A172 (cell line): ENCODE results near the gene STX5. TPM values are rescaled to one million over a fixed set of nuclear protein-coding genes. Genes with fewer than 3 reads are reported as not detected.
A peak's percentile ranks its signal among the peaks of the same experiment; 100 is the strongest.
"Not testable (repeated sequence)": the region's sequence is repeated elsewhere in the genome, so short reads cannot be mapped to it uniquely, and the experiment has no call there.

Experiments used
- DNase-seq: peaks from one replicate; pipeline ENCODE4 v3.0.0-alpha.2; 2015; ENCODE audit warnings: low spot score
- total RNA-seq: library from RNA; depleted of rRNA; stranded (reverse); fragments of >200 nt; shearing (Covaris generic); gene quantifications from 2 replicates; pipeline ENCODE4 v1.2.3, GENCODE V29; 2014

The STX5 gene
- total RNA-seq, 1 experiment from 2014 or later = 33.8 TPM

DNA sequence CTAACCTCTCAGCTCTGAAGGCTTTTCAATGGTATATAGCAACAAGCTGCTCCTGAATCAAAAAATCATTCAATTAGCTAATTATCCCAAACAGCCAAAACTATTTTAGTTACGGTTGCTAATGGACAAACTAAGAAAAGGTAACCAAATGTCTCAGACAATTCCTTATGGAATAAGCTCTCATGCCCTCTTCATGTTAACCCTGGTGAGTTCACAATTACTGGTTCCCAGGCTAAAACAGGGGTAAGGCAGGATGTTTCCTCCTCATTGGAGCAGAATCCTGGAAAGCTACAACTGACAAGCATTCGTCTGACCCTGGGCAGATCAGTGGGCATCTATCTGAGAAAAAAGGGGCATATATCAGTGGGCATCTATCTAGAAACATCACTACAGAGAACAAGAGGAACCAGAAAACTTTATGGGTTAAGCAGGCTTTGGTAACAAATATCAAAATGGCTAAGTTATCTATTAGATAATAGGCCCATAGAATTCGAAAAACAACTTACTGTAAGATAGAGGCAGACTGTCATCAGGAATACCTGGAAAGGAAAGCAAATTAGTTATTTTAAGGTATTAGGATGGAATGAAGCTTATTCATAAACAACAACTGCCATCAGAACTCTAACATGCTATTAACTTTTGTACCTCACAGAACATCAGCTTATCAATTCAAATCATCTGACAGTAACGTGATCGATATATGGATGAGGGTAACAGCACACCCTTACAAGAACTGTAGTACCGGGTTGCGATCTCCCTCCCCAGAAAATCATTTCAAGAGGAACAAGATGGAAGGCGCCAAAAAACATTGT is 22.4 kb upstream of the STX5 start:
- DNase-seq = no peak

DNA sequence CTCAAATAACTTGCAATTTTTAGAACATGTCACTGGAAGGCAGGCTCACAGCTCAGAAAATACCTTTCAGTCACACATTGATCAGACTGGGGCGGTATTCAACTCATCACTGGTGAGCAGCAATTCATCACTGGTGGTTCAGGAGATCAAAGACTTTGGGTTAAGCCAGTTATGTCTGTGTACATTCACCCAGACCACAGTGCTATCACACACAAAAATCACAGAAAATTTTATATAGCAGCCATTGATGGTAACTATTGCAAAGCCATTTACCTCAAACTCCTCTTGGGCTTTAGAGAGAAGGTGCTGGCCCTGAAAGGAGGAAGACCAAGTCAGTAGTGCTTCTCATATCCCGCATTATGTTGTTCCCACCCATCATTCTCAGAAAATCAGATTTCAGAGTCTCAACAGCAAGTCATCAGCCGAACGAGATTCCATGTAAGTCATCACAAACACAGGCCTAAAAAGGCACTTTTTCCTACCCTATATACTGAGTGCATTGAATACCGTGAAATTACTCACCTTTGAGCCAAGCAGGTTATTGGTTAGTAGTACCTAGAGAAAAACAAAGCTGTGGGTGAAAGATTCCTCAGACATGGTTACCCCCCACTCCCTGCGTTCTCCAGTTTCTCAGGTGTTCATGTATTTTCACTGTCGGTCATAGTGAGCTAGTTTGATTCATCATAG is 21.6 kb upstream of the STX5 start:
- no peak for DNase-seq

DNA sequence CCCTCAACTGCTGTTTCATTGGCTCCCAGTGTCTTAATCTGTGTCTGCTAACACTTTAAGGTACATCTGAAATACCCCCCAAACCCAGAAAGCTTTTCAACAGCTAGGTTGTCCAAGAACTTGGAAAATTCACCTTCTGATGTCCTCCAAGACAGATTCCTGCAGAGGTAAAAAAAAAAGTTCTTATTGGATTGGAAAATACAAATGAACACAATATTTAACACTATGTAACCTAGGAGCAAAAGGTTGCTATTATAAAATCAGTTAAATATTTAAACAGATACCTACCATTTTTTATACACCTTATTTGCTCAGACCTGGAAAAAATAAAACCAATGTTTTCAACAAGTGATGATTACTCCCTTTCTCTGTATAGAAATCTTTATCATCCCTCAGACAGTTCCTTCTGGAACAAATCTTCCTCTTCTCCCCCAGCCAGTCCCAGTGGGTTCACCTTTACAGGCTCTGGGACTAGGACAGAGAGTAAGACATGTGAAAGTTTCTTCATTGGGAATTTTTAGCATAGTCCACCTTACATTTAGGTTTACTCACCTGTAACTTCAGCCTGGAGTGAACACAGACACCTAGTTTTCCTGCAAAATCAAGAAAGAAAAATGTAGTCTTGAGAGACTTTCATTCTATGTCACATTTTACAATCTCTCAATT is 20.8 kb upstream of the STX5 start:
- DNase-seq = no peak

DNA sequence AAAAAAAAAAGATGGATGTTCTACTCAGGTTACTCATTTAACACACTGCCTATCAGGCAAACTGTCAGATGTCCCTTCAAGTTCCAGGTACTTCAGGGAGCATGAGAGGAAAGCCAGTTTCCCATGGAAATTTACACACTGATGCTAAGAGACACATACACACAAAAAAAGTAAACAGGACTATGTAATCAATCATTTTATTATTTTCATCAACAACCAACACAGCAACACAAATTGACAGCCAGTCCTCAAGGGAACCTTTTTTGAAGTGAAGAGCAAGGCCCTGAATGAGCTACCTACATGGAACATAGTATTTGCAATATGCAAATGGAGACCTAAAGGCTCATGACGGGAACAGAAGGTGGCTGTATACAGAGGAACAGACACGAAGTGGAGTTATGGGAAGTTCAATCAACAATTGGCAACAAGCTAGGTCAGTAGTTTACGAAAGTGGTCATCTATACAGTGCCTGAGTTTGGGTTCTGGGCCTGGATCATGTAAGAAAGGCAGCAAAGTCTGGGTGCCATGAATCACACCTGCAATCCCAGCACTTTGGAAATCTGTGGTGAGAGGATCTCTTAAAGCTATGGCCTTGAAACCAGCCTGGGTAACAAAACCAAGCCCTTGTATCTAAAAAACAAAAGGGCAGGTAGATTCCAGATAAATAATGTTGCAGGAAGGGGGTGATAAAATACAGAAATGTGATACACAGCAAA is 20.1 kb upstream of the STX5 start:
- DNase-seq = no peak

DNA sequence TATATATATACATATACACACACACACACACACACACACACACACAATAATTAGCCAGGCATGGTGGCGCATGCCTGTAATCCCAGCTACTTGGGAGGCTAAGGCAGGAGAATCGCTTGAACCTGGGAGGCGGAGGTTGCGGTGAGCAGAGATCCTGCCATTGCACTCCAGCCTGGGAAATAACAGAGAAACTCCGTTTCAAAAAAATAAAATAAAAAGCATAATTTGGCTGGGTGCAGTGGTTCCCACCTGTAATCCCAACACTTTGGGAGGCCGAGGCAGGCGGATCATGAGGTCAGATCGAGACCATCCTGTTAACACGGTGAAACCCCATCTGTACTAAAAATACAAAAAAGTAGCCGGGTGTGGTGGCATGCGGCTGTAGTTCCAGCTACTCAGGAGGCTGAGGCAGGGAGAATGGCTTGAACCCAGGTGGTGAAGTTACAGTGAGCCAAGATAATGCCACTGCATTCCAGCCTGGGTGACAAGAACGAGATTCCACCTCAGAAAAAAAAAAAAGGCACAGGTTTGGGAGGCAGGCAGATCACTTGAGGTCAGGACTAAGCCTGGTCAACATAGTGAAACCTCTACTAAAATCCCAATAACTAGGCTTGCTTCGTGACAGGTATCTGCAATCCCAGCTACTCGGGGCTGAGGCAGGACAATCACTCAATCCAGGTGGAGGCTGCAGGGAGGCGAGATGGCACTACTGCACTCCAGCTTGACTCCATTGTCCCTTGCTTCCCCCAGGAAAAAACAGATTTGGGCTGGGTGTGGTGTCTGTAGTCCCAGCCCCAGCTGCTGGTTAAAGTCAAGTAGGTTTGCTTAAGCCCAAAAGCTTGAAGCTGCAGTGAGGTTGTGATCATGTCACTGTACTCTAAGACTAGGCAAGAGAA is 19.3 kb upstream of the STX5 start:
- no peak for DNase-seq

DNA sequence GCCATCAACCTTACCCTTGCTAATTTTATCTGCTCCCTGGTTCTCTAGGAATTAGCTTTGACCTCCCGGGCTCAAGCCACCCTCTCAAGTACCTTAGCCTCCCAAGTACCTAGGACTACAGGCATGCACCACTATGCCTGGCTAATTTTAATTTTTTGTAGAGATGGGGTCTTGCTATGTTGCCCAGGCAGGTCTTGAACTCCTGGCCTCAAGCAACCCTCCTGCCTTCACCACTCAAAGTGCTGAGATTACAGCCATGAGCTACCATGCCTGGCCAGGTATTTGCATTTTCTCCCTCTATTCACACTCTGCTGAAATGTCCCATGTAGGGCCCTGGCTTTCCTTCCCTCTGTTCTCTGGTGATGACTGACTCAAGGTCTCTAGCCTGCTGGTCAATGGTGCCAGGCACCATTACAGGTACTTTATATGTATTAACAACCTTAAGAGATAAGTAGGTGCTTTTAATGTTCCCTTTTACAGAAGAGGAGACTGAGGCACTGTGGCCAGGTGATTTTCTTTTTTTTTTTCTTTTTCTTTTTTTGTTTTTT is 16.0 kb upstream of the STX5 start:
- no peak for DNase-seq

DNA sequence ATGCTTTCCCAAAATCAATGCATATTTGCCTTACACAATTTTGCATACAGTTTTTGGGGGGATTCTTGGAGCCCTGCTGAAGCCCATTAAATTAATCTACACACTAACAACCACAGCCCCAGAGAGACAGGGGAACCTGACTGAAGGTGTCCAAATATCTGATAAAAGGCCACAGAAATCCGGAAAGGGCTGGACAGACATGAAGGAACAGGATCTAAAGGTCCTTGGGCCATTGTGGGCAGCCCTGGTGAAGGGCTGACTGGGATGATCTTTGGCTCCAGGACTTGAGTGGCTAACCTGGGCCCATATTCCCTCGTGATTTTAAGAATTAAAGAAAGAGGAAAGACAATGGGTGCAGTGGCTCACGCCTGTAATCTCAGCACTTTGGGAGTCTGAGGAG is 14.3 kb upstream of the STX5 start:
- no peak for DNase-seq

DNA sequence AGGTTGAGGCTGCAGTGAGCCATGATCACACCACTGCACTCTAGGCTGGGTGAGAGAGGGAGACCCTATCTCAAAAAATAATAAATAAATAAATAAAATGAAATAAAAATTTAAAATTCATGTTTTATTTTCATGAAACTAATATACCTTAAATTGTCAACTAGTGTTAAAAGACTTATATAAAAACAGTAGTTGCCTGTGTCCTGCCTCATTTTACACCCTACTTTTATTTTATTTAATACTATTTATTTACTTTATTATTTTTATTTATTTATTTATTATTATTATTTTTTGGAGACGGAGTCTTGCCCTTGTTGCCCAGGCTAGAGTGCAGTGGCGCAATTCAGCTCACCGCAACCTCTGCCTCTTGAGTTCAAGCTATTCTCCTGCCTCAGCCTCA is 12.3 kb upstream of the STX5 start:
- DNase-seq = no peak

DNA sequence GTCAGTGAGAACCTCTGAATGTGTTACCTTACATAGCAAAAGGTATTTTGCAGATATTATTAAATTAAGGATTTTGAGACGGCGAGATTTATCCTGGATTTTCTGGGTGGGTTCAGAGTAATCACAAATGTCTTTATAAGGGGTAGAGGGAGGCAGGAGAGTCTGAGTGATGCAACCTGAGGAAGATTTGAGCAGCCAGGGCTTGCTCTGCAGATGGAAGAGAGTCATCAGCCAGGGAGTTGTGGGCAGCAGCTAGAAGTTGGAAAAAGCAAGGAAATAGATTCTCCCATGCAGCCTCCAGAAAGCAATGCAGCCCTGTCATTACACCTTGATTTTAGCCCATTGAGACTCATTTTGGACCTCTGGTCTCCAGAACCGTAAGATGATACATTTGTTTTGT is 11.6 kb upstream of the STX5 start:
- DNase-seq = no peak

DNA sequence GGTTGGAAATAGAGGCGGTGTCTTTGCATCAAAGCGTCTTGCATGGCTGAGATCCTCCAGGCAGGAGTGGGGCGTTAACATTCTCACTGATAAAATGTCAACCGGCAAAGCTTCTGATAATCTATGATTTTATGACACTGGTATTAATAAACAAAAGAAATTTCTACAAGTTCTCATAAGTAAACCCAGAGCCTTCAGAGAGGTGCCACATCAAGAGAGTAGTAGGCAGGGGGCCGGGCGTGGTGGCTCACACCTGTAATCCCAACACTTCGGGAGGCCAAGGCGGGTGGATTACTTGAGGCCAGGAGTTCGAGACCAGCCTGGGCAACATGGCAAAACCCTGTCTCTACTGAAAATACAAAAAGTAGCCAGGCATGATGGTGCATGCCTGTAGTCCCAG is 11.0 kb upstream of the STX5 start:
- not testable (repeated sequence) for DNase-seq

DNA sequence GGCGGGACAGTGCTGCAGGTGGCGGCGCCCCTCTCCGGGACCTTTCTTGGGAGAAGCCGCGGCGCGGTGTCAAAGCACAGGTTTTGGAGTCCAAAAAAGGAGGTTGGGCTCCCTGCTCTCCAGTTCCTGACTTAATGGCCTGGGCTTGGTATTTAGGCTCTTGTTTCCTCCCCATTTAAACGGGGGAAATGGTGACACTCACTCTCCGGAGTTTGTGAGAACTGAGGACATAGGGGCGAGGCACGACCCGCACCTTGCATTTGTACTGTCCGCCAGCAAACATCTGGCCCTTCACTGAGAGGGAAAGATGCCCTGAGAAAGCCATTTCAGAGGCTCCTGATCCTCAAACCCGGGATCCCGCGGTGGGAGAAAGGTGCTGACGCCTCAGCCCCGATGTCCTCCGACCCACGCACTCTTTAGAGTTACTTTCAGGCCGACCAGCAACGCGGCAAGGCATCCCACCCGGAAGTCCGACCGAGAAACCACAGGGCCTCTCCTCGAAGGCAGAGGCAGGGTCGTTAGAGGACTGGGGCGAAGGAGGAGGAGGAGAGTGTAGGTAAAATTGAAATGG is 10.4 kb upstream of the STX5 start:
- DNase-seq = no peak

DNA sequence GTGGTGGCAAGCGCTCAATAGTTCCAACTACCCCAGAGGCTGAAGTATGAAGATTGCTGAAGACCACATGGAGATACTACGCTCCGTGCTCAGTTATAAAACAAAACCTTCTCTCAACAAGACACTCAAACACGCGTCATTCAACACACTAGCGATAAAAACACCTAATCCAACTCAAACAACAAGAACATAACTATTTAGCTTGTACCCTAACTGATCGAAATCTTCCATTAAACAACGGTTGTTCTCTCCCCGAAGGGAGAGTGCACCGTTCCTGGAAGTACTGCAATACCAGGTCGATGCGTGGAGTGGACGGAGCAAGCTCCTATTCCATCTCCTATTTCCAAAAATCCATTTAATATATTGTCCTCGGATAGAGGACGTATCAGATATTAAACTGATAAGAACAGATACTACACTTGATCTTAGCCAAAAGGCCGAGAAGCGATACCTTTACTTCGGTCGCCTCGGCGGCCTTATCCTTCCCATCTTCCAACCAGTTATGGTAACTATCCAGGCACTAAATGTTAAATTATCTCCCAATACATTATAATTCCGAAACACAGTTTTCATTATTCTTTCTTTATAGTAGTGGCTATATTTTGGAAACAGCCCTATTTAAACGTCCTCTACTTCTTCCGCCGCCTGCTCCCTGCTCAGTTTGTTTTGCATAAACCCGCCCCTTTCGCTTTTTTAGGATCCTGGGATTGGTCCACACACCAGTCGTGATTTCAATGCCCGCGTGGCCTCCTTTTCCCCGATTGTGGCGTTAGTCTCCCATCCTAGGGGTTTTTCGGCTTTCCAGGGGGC is 9.7 kb upstream of the STX5 start:
- peak; percentile 98 for DNase-seq

DNA sequence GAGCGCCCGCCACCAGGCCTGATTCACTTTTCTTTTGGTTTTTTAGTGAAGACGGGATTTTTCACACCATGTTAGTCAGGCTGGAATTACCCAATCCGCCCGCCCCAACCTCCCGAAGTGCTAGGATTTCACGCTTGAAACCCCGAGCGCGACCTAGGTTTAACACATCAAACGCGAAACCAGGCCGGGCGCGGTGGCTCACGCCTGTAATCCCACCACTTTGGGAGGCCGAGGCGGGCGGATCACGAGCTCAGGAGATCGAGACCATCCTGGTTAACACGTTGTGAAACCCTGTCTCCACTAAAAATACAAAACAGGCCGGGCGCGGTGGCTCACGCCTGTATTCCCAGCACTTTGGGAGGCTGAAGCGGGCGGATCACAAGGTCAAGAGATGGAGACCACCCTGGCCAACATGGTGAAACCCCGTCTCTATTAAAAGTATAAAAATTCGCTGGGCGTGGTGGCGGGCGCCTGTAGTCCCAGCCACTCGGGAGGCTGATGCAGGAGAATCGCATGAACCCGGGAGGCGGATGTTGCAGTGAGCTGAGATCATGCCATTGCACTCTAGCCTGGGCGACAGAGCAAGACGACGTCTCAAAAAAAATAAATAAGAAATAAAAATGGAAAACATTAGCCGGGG is 9.0 kb upstream of the STX5 start:
- DNase-seq = peak; percentile 22

DNA sequence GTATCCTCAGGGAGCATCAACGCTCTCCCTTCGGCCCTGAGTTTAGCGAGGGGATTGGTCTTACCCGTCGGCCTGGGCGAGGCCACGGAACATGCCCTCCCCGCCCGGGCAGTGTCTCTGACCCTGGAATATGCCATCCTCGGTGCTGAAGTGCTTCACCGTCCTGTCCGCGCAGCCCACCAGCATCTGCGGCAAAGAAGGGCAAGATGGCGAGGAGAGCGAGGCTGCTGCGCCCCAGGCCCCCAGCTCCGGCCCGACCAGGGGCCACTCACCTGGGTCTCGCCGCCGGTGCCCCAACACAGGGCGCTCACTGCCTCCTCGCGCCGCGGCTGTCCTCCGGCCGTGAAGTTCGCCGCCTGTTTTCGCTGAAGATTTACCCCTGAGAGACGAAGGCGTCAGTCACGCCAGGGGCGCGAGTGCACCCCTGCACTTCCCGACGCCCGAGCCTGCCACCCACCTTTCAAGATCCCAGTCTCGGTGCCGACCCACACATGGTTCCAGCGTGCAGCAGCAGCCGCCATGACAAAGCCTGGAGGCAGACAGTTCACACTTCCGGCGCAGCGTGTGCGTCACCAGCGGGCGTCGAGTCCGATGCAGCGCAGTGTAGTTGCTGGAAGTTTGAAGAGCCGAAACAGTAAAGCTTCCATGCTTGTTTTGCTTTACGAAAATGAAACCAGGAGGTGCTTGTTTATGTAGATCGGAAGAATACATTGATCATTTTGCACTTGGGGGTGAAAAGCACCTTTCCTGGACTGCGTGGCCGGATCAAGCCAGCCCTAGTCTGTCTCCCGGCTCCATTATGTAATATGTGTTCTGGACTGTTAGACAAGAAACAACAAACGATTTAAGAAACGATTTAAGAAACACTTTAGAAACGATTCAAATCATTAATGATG is 7.4 kb upstream of the STX5 start, which contains the start of gene WDR74:
Gene WDR74 (minus strand): TSS at position 541 of the 896 bp plus-strand sequence. CDS start 20 bp downstream, at position 521.
- peak; percentile 84 for DNase-seq

DNA sequence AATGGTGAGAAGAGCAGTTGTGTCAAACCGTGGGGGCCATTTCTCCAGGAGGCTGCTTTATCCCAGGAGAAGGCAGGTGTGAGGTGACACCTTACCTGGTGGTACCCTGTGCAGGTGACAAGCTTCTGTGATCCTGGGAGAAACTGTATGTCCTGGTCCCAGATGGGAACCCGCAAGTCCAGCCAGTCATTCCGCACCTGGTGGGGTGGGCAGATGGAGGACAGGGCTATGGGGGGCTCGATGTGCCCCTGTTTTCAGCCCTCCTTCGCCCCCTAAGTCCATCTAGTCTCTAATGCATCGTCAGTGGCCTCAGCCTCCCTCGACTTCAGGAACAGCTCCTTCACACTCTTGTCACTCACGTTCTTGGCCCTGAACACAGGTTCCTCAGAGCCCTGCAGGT is 3.5 kb upstream of the STX5 start:
- DNase-seq = no peak

DNA sequence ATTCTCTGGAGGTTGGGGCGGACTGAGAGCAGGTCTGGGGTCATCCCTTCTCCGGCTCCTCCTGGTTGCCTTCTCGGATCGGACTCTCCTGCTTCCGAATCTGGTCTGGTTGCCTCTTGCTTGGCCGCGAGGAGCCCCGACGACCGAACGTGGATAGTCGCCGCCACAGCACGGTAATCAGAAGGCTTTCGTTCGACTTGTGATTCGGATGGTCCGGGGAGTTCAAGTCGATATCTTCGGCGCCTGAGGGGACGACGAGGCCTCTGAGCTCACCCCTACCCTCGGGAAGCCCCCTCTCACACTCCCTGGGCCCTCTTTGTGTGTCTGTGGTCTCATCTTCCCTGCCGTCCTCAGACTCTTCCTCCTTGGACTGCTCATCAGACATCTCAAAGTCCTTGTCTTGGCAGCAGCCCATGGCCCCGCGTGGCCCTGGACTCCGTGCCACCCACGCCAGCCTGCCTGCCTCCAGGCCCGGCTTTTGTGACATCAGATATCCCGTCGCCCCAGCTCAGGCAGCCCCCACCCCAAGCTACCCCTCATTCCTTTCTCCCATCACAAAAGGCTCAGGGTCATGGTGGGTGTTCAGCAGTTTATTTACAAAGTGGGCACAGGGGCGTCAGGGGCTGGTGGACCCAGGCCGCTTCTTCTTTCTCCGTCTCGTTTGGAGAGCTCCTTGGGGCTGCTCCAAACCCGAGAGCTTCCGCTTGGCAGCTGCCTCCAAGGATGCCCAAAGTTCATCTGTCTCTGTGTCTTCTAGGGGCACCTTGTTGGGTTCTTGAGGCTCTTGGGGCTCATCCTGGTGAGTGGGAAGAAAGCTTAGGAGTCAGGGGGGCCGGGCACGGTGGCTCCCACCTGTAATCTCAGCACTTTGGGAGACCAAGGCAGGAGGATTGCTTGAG is 734 bp upstream of the STX5 start, which contains the start of gene TEX54:
Gene TEX54 (minus strand): TSS at position 506 of the 899 bp plus-strand sequence.
- DNase-seq = no peak
